Transverse colon (tissue), 4 donors: ENCODE data around the gene CUL3. TPM values are rescaled to one million over a fixed set of nuclear protein-coding genes. Genes with fewer than 3 reads are reported as not detected.

Source experiments
- DNase-seq: peaks from one replicate; pipeline ENCODE4 v3.0.0-alpha.2; 2019
- H3K27ac ChIP-seq, 4 donors: fragments of 200-600 bp; sonication (generic); 2 replicates each; pipeline ENCODE4 v1.5.1; 2016 to 2018; ENCODE audit warnings: inconsistent platforms in 4 of 4
- H3K27me3 ChIP-seq: fragments of 200-600 bp; sonication (generic); 2 replicates; pipeline ENCODE4 v1.5.1; 2017; ENCODE audit warnings: inconsistent platforms
- H3K36me3 ChIP-seq, 4 donors: fragments of 200-600 bp; sonication (generic); 2 replicates each; pipeline ENCODE4 v1.5.1; 2017 to 2019; ENCODE audit warnings: inconsistent platforms in 4 of 4
- H3K4me1 ChIP-seq, 4 donors: fragments of 200-600 bp; sonication (generic); 2 replicates each; pipeline ENCODE4 v1.5.1; 2017 to 2020; ENCODE audit warnings: inconsistent platforms in 4 of 4
- H3K4me3 ChIP-seq, 4 donors: fragments of 200-600 bp; sonication (generic); 1 replicate in 1 of 4; 2 replicates in 3 of 4; pipeline versions ENCODE4 v1.5.1 to v1.6.1; 2017 to 2019; ENCODE audit warnings: inconsistent platforms in 4 of 4
- H3K9me3 ChIP-seq, 2 donors: fragments of 200-600 bp; sonication (generic); 2 replicates each; pipeline ENCODE4 v1.5.1; 2017 to 2019; ENCODE audit warnings: inconsistent platforms in 2 of 2
- EP300 ChIP-seq: sonication (generic); formaldehyde crosslinking; IDR thresholded peaks from one replicate; pipeline ENCODE4 v1.6.1; 2017; ENCODE audit warnings: antibody characterized with exemption, low read depth
- POLR2A ChIP-seq: fragments of 450-650 bp; IDR thresholded peaks from one replicate; pipeline ENCODE4 v1.6.1; 2016; ENCODE audit warnings: antibody characterized with exemption, mild to moderate bottlenecking, moderate library complexity
- POLR2AphosphoS5 ChIP-seq, 3 donors: sonication (generic); formaldehyde crosslinking; IDR thresholded peaks; one replicate each; pipeline ENCODE4 v1.6.1; 2016; ENCODE audit warnings: antibody characterized with exemption in 3 of 3
- WGBS, 2 donors: methylation state at CpG; one replicate each; pipeline ENCODE4 v1.1.5; 2018; ENCODE audit warnings: low coverage in 1 of 2; 5-methylcytosine and 5-hydroxymethylcytosine counted together
- in situ Hi-C, 4 donors: fragments of 200-750 bp; cut with MboI; loops; one replicate each; pipeline versions ENCODE4 v1.15.0 to v1.15.1; 2017; ENCODE audit warnings: low sequenced_read_pairs in 3 of 4, low pct_ligation_motif_present in 1 of 4, low pct_unique_long_range_greater_than_20kb in 1 of 4
- intact Hi-C: fragments of 100-400 bp; cut with DNase I; formaldehyde crosslinking; loops from one replicate; pipeline ENCODE4 v1.15.1; 2023; ENCODE audit warnings: low total_unique reads
- total RNA-seq, 4 donors: library from RNA; depleted of rRNA; stranded (reverse); fragments of >200 nt; gene quantifications; one replicate each; pipeline ENCODE4 v1.1.0, GENCODE V29; 2016
- TF ChIP-seq, protein P1 (sequence below), 5 experiments: fragments of 200-600 bp in 3 of 5; fragments of 450-650 bp in 2 of 5; sonication (generic) in 3 of 5; IDR thresholded peaks; 1 replicate in 2 of 5; 2 replicates in 3 of 5; pipeline ENCODE4 v1.5.1; 2016 to 2017; ENCODE audit warnings: antibody characterized with exemption in 5 of 5, inconsistent platforms in 3 of 5, mild to moderate bottlenecking in 2 of 5, moderate library complexity in 1 of 5

CUL3 gene
- total RNA-seq, 4 donors from 2014 or later = 18.5 to 104 (median 57.9) TPM

DNA sequence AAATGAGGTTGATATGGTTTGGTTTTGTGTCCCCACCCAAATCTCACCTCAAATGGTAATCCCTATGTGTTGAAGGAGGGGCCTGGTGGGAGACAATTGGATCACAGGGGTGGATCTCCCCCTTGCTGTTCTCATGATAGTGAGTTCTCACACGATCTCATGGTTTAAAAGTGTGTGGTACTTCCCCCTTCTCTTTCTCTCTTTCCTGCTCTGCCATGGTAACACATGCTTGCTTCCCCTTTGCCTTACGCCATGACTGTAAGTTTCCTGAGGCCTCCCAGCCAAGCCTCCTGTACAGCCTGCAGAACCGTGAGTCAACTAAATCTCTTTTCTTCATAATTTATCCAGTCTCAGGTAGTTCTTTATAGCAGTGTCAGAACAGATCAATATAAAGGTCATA lies 158.5 kb downstream of the CUL3 start:
- Histone ChIP-seq H3K4me3 (no peak overlapping the region), H3K27ac (no peak overlapping the region), H3K4me1 (no peaks in the 10 kb centered on the region), H3K36me3 (no peaks in the 10 kb centered on the region), H3K27me3 (no peaks in the 10 kb centered on the region), H3K9me3 (no peaks in the 10 kb centered on the region)
- DNase-seq = no peak
- in situ Hi-C loops = no loop called here
- 75 to 80% methylated on average over 2 to 3 of the region's 3 CpGs for WGBS, 2 donors
- TF ChIP-seq POLR2A = no peak
- no peak for TF ChIP-seq EP300
- no peak for TF ChIP-seq POLR2AphosphoS5 (IDR thresholded peaks at IDR 0.05)
- TF ChIP-seq, protein P1, sequence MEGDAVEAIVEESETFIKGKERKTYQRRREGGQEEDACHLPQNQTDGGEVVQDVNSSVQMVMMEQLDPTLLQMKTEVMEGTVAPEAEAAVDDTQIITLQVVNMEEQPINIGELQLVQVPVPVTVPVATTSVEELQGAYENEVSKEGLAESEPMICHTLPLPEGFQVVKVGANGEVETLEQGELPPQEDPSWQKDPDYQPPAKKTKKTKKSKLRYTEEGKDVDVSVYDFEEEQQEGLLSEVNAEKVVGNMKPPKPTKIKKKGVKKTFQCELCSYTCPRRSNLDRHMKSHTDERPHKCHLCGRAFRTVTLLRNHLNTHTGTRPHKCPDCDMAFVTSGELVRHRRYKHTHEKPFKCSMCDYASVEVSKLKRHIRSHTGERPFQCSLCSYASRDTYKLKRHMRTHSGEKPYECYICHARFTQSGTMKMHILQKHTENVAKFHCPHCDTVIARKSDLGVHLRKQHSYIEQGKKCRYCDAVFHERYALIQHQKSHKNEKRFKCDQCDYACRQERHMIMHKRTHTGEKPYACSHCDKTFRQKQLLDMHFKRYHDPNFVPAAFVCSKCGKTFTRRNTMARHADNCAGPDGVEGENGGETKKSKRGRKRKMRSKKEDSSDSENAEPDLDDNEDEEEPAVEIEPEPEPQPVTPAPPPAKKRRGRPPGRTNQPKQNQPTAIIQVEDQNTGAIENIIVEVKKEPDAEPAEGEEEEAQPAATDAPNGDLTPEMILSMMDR (IDR thresholded peaks at IDR 0.05) = no peak
- intact Hi-C loops = no loop called here

- 58 to 92% methylated on average over 2 of the region's 2 CpGs for WGBS, 2 donors
- H3K4me3 ChIP-seq = no peak overlapping the region
- no peaks in the 10 kb centered on the region for H3K36me3 ChIP-seq
- intact Hi-C loops = no loop called here
- no peaks in the 10 kb centered on the region for H3K9me3 ChIP-seq
- H3K27me3 ChIP-seq = no peaks in the 10 kb centered on the region
- no peak overlapping the region for H3K27ac ChIP-seq
- H3K4me1 ChIP-seq = no peaks in the 10 kb centered on the region
- no peak for DNase-seq
- in situ Hi-C loops = no loop called here
- no peak for TF ChIP-seq EP300
- TF ChIP-seq, protein P1 (IDR thresholded peaks at IDR 0.05) = no peak
- TF ChIP-seq POLR2A = no peak
- TF ChIP-seq POLR2AphosphoS5 (IDR thresholded peaks at IDR 0.05) = no peak
Observed at GRCh38 chr2:224421065-224421464, 164.1 kb downstream of the CUL3 start.

Other genes starting within 250 kb of the CUL3 start
- gene FAM124B, start 183.3 kb downstream of the CUL3 start, total RNA-seq = under 1 TPM in 3 of 4 donors, not detected in 1; 0.41 to 0.95 (median 0.60) TPM
- gene CCDC195, start 131.0 kb upstream of the CUL3 start, total RNA-seq = not detected